GM12878 (cell line): ENCODE data around the gene ADAMTS14. TPM values are rescaled to one million over a fixed set of nuclear protein-coding genes. Genes with fewer than 3 reads are reported as not detected.

Source experiments
- ATAC-seq: fragments of 200-7000 bp; cut with Tn5 transposase; 3 replicates; pipeline ENCODE4 v1.9.1; 2020; ENCODE audit warnings: mild to moderate bottlenecking, moderate library complexity
- BruUV-seq: library from RNA; stranded (reverse); fragments of 400-500 nt; replicated peaks from 2 replicates; lab custom pipeline; 2021; lab: Mats Ljungman, UMichigan
- CTCF ChIA-PET: fragments of 300-600 bp; sonication (Branson Sonifier 250); formaldehyde crosslinking; extraction: SDS; loops from one replicate; lab custom pipeline; 2021; ENCODE audit warnings: inconsistent platforms; lab: Yijun Ruan, JAX
- POLR2A ChIA-PET: fragments of 350-600 bp; formaldehyde crosslinking; extraction: SDS; loops from one replicate; lab custom pipeline; 2021; ENCODE audit warnings: inconsistent platforms; lab: Charles Lee
- RAD21 ChIA-PET: fragments of 300-600 bp; sonication (Branson Sonifier 250); formaldehyde crosslinking; loops from one replicate; lab custom pipeline; 2023; ENCODE audit warnings: antibody characterized with exemption; ENCODE audit not compliant: unreplicated experiment; lab: Charles Lee
- SMC1A ChIA-PET: fragments of 300-600 bp; sonication (Branson Sonifier 250); formaldehyde crosslinking; loops from one replicate; lab custom pipeline; 2023; ENCODE audit not compliant: unreplicated experiment, uncharacterized antibody; lab: Charles Lee
- DNase-seq: peaks from one replicate; pipeline ENCODE4 v3.0.0-alpha.2; 2011; ENCODE audit warnings: low read depth, low spot score
- FAIRE-seq: peaks from 3 replicates; lab custom pipeline; 2011; peaks lifted over from hg19 to GRCh38; lab: Jason Lieb, UNC
- H2AFZ ChIP-seq: 2 replicates; pipeline ENCODE4 v1.6.0; 2011; ENCODE audit warnings: low read depth, low read length, control low read depth; ENCODE audit not compliant: control insufficient read depth
- H3K27ac ChIP-seq: 2 replicates; pipeline ENCODE4 v1.5.1; 2011; ENCODE audit warnings: control low read depth; ENCODE audit not compliant: control insufficient read depth, insufficient read depth
- H3K27me3 ChIP-seq, 2 experiments: replicated peaks in 1 of 2; 2 replicates each; pipeline versions ENCODE4 v1.6.0 to v1.6.1; 2011; ENCODE audit warnings: low read length in 1 of 2; ENCODE audit not compliant: control insufficient read depth in 2 of 2, insufficient read depth in 2 of 2
- H3K36me3 ChIP-seq, 2 experiments: 2 replicates each; pipeline ENCODE4 v1.5.1; 2011; ENCODE audit warnings: low read length in 1 of 2; ENCODE audit not compliant: control insufficient read depth in 2 of 2, insufficient read depth in 2 of 2
- H3K4me1 ChIP-seq: 2 replicates; pipeline ENCODE4 v1.6.1; 2011; ENCODE audit warnings: mild to moderate bottlenecking, low read length, moderate library complexity, mixed read lengths; ENCODE audit not compliant: control insufficient read depth, insufficient read depth
- H3K4me2 ChIP-seq: 2 replicates; pipeline ENCODE4 v1.6.0; 2011; ENCODE audit warnings: control low read depth; ENCODE audit not compliant: control insufficient read depth, insufficient read depth
- H3K4me3 ChIP-seq: fragments of 200-600 bp; sonication (generic); 2 replicates; pipeline ENCODE4 v1.5.1; 2016
- H3K79me2 ChIP-seq: 2 replicates; pipeline ENCODE4 v1.6.0; 2011; ENCODE audit warnings: low read length; ENCODE audit not compliant: control insufficient read depth, insufficient read depth
- H3K9ac ChIP-seq: 2 replicates; pipeline ENCODE4 v1.8.0; 2011; ENCODE audit warnings: low read length, control low read depth, mixed read lengths; ENCODE audit not compliant: control insufficient read depth, insufficient read depth
- H3K9me3 ChIP-seq: replicated peaks from 3 replicates; pipeline ENCODE4 v1.5.1; 2011; ENCODE audit warnings: mild to moderate bottlenecking, low read length; ENCODE audit not compliant: control insufficient read depth, insufficient read depth
- H4K20me1 ChIP-seq: 2 replicates; pipeline ENCODE4 v1.6.0; 2011; ENCODE audit not compliant: control insufficient read depth, insufficient read depth
- DPF2 ChIP-seq: fragments of 450-650 bp; IDR thresholded peaks from 2 replicates; pipeline ENCODE4 v1.6.1; 2017; ENCODE audit warnings: mild to moderate bottlenecking
- ETV6 ChIP-seq, 2 experiments: fragments of 450-650 bp in 1 of 2; IDR thresholded peaks in 1 of 2; conservative IDR thresholded peaks in 1 of 2; 2 replicates each; pipeline ENCODE4 v1.6.1; 2014; ENCODE audit warnings: antibody characterized with exemption in 1 of 2, borderline replicate concordance in 1 of 2, low read depth in 1 of 2, mild to moderate bottlenecking in 1 of 2, moderate library complexity in 1 of 2
- IKZF1 ChIP-seq: fragments of 450-650 bp; conservative IDR thresholded peaks from 2 replicates; pipeline ENCODE4 v1.6.1; 2017; ENCODE audit warnings: antibody characterized with exemption, mild to moderate bottlenecking
- JUNB ChIP-seq: IDR thresholded peaks from 2 replicates; pipeline ENCODE4 v1.6.1; 2016; ENCODE audit warnings: antibody characterized with exemption, mild to moderate bottlenecking
- MYC ChIP-seq: IDR thresholded peaks from 2 replicates; pipeline ENCODE4 v1.6.1; 2011; ENCODE audit warnings: mild to moderate bottlenecking, low read length, moderate library complexity, inconsistent platforms; ENCODE audit not compliant: insufficient read depth, insufficient replicate concordance, insufficient read length, severe bottlenecking
- NFYB ChIP-seq: IDR thresholded peaks from 2 replicates; pipeline ENCODE4 v1.6.1; 2011; ENCODE audit warnings: low read depth, mild to moderate bottlenecking, low read length, improper control_type of control experiment, moderate library complexity; ENCODE audit not compliant: insufficient read depth
- NR2C1 ChIP-seq: fragments of 450-650 bp; IDR thresholded peaks from 2 replicates; pipeline ENCODE4 v1.6.1; 2017; ENCODE audit warnings: antibody characterized with exemption, mild to moderate bottlenecking, moderate library complexity
- NR2C2 ChIP-seq: IDR thresholded peaks from 2 replicates; pipeline ENCODE4 v1.6.1; 2011; ENCODE audit warnings: borderline replicate concordance, low read depth; ENCODE audit not compliant: control insufficient read depth, insufficient read length
- NR2F1 ChIP-seq: fragments of 450-650 bp; conservative IDR thresholded peaks from 2 replicates; pipeline ENCODE4 v1.6.1; 2017; ENCODE audit warnings: mild to moderate bottlenecking
- SPI1 ChIP-seq: IDR thresholded peaks from 2 replicates; pipeline ENCODE4 v1.6.1; 2011; ENCODE audit warnings: low read depth, mild to moderate bottlenecking, low read length, moderate library complexity, borderline replicate concordance; ENCODE audit not compliant: insufficient read depth
- TCF12 ChIP-seq: IDR thresholded peaks from 2 replicates; pipeline ENCODE4 v1.6.1; 2011; ENCODE audit warnings: low read depth, mild to moderate bottlenecking, low read length
- ZNF24 ChIP-seq: fragments of 450-650 bp; IDR thresholded peaks from 2 replicates; pipeline ENCODE4 v1.6.1; 2017; ENCODE audit warnings: antibody characterized with exemption, mild to moderate bottlenecking
- whole genome bisulfite sequencing: methylation state at CpG from one replicate; pipeline ENCODE4 v1.1.6; 2016; ENCODE audit warnings: low lambda C conversion rate; ENCODE audit not compliant: insufficient replicate concordance, insufficient coverage; ENCODE audit errors: missing lambda C conversion rate; 5-methylcytosine and 5-hydroxymethylcytosine counted together
- in situ Hi-C: fragments of 300-500 bp; cut with MboI; formaldehyde crosslinking; loops from 9 replicates; pipeline ENCODE4 v1.14.3; 2018; ENCODE audit warnings: mixed read lengths
- intact Hi-C: fragments of 100-400 bp; cut with micrococcal nuclease; formaldehyde crosslinking; loops from one replicate; pipeline ENCODE4 v1.14.2; 2022; ENCODE audit not compliant: unreplicated experiment
- polyA plus RNA-seq, 11 experiments: library from polyadenylated mRNA; depleted of rRNA in 4 of 11; unstranded in 6 of 11; stranded (reverse) in 5 of 11; fragments of >200 nt; fragmentation: Nextera tagmentation in 4 of 11; fragmentation: Illumina TruSeq in 1 of 11; extraction: Ambion mirVana in 4 of 11; extraction: Trizol in 1 of 11; gene quantifications; 1 replicate in 1 of 11; 2 replicates in 10 of 11; pipeline versions ENCODE4 v1.2.1 to v1.2.3, GENCODE V29; 2011 to 2016; ENCODE audit warnings: inconsistent platforms in 2 of 11, missing spikeins in 2 of 11, low read depth in 1 of 11
- total RNA-seq, 4 experiments: library from RNA; depleted of rRNA in 3 of 4; stranded (reverse); fragments of >200 nt in 3 of 4; fragmentation: Illumina TruSeq in 1 of 4; extraction: Trizol in 1 of 4; gene quantifications; 2 replicates each; pipeline versions ENCODE4 v1.2.1 to v1.2.3, GENCODE V29; 2013 to 2021
- TF ChIP-seq, protein P1 (sequence below): IDR thresholded peaks from 2 replicates; pipeline ENCODE4 v1.6.1; 2012; ENCODE audit warnings: mild to moderate bottlenecking, low read depth, low read length
- TF ChIP-seq, protein P2 (sequence below): IDR thresholded peaks from 2 replicates; pipeline ENCODE4 v1.6.1; 2012; ENCODE audit warnings: low read depth, low read length, improper control_type of control experiment

Gene ADAMTS14
- total and polyA plus RNA-seq, 10 of the 15 experiments (the other 5 are each of a cell fraction or from before 2014, with no cell fraction given): 0.03 to 0.05 TPM; not detected in 8

DNA sequence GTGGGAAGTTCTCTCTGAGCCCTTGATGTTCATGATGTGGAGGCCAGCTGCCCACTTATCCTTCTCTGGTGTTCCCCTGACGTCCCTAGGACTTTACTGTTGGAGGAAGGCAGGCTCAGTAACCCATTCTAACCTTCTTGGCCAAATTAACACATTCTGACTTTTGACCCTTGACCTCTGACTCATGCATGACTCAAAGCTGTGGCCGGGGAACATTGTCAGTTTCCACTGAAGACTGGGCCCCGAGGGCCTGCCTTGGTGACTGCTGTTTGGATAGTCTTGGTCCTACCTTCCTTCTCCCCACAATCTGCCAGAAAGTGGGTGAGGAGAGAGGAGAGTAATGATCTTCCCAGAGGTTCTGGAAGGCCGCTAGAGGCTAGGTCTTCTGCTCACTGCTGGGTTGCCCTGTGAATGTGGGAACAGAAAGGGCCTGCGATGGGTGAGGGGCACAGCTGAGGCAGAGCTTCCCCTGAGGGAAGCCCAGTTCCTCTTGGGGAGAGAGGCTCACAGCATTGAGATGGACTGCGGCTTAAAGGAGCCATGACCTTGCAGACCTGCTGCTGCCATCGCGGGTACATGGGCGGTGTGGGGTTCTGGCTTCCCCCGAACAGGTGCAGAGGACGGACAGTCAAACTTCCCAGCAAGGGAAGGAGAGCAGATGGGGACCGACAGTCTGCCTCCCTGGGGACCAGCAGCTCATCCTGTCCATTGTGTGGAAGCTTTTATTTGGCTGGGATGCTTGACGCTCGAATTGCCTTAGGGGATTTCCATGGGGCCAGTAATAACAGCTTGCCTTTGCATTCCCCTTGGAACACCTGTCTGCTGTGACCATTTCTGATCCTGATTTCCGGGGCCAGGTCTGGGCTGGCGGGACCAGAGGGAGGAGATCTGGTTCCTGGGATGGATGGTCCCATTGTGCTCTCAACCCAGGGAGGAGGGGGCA is 43.8 kb downstream of the ADAMTS14 start:
- ChIA-PET SMC1A (interaction anchor here (0.6 to 2.8 kb wide), 4 partner anchors 13 to 84 kb away, joined by 3 to 5 read pairs (median 4); no protein-coding TSS in a partner anchor), CTCF (no interaction called here), RAD21 (interaction anchor here (0.5 kb wide), 1 partner anchor 104 kb away, joined by 3 read pairs; no protein-coding TSS in a partner anchor), POLR2A (no interaction called here)
- H4K20me1 ChIP-seq: no peaks in the 10 kb centered on the region
- H3K4me3 ChIP-seq: no peak overlapping the region
- H3K36me3 ChIP-seq: no peaks in the 10 kb centered on the region
- H3K4me1 ChIP-seq: no peaks in the 10 kb centered on the region
- DNase-seq: peak; percentile 9
- H3K9me3 ChIP-seq: no peaks in the 10 kb centered on the region
- H3K9ac ChIP-seq: no peak overlapping the region
- H3K27me3 ChIP-seq: no peaks in the 10 kb centered on the region
- in situ Hi-C loops: no loop called here
- no peak overlapping the region for H2AFZ ChIP-seq
- TF ChIP-seq NR2F1 (peak; percentile 90), MYC (no peak), DPF2 (0 out of 2 replicates have a peak, but pooled peaks have one; percentile 19), NR2C1 (peak; percentile 89), ZNF24 (no peak), TCF12 (no peak), JUNB (no peak), SPI1 (peak; percentile 23; the same call in 1 of the 2 replicates), NFYB (no peak), NR2C2 (no peak), IKZF1 (0 out of 2 replicates have a peak, but pooled peaks have one; percentile 34), ETV6 (conservative IDR thresholded peaks at IDR 0.05 in 1 of 2, IDR thresholded peaks at IDR 0.05 in 1 of 2; ENCODE audit: borderline replicate concordance in 1 of 2, low read depth in 1 of 2) (no peak)
- TF ChIP-seq, protein P1, sequence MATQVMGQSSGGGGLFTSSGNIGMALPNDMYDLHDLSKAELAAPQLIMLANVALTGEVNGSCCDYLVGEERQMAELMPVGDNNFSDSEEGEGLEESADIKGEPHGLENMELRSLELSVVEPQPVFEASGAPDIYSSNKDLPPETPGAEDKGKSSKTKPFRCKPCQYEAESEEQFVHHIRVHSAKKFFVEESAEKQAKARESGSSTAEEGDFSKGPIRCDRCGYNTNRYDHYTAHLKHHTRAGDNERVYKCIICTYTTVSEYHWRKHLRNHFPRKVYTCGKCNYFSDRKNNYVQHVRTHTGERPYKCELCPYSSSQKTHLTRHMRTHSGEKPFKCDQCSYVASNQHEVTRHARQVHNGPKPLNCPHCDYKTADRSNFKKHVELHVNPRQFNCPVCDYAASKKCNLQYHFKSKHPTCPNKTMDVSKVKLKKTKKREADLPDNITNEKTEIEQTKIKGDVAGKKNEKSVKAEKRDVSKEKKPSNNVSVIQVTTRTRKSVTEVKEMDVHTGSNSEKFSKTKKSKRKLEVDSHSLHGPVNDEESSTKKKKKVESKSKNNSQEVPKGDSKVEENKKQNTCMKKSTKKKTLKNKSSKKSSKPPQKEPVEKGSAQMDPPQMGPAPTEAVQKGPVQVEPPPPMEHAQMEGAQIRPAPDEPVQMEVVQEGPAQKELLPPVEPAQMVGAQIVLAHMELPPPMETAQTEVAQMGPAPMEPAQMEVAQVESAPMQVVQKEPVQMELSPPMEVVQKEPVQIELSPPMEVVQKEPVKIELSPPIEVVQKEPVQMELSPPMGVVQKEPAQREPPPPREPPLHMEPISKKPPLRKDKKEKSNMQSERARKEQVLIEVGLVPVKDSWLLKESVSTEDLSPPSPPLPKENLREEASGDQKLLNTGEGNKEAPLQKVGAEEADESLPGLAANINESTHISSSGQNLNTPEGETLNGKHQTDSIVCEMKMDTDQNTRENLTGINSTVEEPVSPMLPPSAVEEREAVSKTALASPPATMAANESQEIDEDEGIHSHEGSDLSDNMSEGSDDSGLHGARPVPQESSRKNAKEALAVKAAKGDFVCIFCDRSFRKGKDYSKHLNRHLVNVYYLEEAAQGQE: no peak
- TF ChIP-seq, protein P2, sequence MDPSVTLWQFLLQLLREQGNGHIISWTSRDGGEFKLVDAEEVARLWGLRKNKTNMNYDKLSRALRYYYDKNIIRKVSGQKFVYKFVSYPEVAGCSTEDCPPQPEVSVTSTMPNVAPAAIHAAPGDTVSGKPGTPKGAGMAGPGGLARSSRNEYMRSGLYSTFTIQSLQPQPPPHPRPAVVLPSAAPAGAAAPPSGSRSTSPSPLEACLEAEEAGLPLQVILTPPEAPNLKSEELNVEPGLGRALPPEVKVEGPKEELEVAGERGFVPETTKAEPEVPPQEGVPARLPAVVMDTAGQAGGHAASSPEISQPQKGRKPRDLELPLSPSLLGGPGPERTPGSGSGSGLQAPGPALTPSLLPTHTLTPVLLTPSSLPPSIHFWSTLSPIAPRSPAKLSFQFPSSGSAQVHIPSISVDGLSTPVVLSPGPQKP: no peak
- intact Hi-C loops: no loop called here
- FAIRE-seq: no peak
- ATAC-seq: peak; percentile 60
- 31% methylated on average over 16 of the region's 16 CpGs for WGBS
- H3K79me2 ChIP-seq: no peaks in the 10 kb centered on the region
- BruUV-seq: no TSS peak
- no peak overlapping the region for H3K4me2 ChIP-seq
- no peak overlapping the region for H3K27ac ChIP-seq
